PFSK-1 (cell line): Measurements from ENCODE around the gene PSME2.

Experiments used
- POLR2AphosphoS5 ChIP-seq: IDR thresholded peaks from 2 replicates; pipeline ENCODE4 v1.6.1; 2012; ENCODE audit warnings: low read depth, mild to moderate bottlenecking, control low read depth, low read length, moderate library complexity
- SIN3A ChIP-seq: IDR thresholded peaks from 2 replicates; pipeline ENCODE4 v1.6.1; 2012; ENCODE audit warnings: mild to moderate bottlenecking, low read length, moderate library complexity, borderline replicate concordance; ENCODE audit not compliant: insufficient read depth
- TAF1 ChIP-seq: IDR thresholded peaks from 2 replicates; pipeline ENCODE4 v1.6.1; 2012; ENCODE audit warnings: low read length, control low read depth, borderline replicate concordance; ENCODE audit not compliant: insufficient read depth
- TF ChIP-seq, protein P1 (sequence below), 2 experiments: IDR thresholded peaks; 2 replicates each; pipeline versions ENCODE4 v1.6.1 to v1.8.0; 2011 to 2012; ENCODE audit warnings: low read depth in 2 of 2, low read length in 2 of 2, control low read depth in 1 of 2, inconsistent platforms in 1 of 2, mild to moderate bottlenecking in 1 of 2, moderate library complexity in 1 of 2; ENCODE audit not compliant: insufficient read depth in 1 of 2

DNA sequence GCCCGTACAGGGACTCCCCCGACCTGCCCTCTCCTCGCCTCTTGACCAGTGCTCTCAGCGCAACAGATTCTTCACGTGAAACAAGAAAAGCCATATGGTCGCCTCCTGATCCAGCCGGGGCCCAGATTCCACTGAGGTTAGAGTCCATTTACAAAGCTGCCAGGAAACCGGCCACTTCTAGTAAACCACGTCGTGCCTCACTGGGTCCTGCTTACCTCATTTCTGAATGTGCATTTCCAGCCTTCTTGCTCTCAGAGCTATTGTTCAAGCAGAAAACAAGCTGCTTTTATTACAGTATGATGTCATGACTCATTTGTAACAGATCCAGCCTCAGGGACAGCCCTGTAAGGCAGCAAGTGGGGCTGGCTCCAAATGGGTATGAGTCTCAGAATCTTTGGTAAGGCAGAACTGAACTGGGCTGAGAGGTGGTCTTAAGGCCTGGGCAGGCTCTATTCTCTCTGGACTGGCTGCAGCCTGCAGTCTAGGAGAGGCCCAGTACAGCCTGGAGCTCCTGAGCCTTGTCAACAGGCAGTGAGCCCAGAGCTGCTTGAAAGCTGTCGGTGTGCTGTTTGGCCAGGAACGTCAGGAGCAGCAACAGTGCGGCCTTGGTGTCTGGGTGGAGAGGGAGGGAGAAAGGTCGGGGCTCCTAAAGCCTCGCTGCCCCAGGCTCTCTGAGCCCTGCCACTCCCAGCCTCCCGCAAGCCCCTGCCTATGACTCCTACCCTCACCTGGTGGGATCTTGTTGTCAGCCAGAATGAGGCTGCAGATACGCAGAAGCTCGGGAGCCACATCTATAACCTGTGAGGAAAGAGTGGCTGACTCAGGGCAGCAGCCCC lies 33.8 kb upstream of the PSME2 start:
- no peak for TF ChIP-seq SIN3A
- TF ChIP-seq, protein P1, sequence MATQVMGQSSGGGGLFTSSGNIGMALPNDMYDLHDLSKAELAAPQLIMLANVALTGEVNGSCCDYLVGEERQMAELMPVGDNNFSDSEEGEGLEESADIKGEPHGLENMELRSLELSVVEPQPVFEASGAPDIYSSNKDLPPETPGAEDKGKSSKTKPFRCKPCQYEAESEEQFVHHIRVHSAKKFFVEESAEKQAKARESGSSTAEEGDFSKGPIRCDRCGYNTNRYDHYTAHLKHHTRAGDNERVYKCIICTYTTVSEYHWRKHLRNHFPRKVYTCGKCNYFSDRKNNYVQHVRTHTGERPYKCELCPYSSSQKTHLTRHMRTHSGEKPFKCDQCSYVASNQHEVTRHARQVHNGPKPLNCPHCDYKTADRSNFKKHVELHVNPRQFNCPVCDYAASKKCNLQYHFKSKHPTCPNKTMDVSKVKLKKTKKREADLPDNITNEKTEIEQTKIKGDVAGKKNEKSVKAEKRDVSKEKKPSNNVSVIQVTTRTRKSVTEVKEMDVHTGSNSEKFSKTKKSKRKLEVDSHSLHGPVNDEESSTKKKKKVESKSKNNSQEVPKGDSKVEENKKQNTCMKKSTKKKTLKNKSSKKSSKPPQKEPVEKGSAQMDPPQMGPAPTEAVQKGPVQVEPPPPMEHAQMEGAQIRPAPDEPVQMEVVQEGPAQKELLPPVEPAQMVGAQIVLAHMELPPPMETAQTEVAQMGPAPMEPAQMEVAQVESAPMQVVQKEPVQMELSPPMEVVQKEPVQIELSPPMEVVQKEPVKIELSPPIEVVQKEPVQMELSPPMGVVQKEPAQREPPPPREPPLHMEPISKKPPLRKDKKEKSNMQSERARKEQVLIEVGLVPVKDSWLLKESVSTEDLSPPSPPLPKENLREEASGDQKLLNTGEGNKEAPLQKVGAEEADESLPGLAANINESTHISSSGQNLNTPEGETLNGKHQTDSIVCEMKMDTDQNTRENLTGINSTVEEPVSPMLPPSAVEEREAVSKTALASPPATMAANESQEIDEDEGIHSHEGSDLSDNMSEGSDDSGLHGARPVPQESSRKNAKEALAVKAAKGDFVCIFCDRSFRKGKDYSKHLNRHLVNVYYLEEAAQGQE (IDR thresholded peaks at IDR 0.05; ENCODE audit: insufficient read depth in 1 of 2, low read depth in 2 of 2, low read length in 2 of 2), result no peak
- TF ChIP-seq TAF1, result no peak
- TF ChIP-seq POLR2AphosphoS5, result no peak
